Astrocyte (in vitro differentiated cells and primary cell): ENCODE data around the gene GTF2IRD1.
"Not testable (repeated sequence)": the region's sequence is repeated elsewhere in the genome, so short reads cannot be mapped to it uniquely, and the experiment has no call there.

ENCODE experiments used
- EZH2 ChIP-seq: IDR thresholded peaks from 2 replicates; pipeline ENCODE4 v1.6.1; 2012; ENCODE audit warnings: mild to moderate bottlenecking, low read length, inconsistent platforms; ENCODE audit not compliant: insufficient read depth
- TF ChIP-seq, protein P1 (sequence below): IDR thresholded peaks from 2 replicates; pipeline ENCODE4 v1.5.1; 2011; ENCODE audit warnings: low read depth, mild to moderate bottlenecking, inconsistent platforms, low read length, moderate library complexity; ENCODE audit not compliant: insufficient read depth

- TF ChIP-seq, protein P1, sequence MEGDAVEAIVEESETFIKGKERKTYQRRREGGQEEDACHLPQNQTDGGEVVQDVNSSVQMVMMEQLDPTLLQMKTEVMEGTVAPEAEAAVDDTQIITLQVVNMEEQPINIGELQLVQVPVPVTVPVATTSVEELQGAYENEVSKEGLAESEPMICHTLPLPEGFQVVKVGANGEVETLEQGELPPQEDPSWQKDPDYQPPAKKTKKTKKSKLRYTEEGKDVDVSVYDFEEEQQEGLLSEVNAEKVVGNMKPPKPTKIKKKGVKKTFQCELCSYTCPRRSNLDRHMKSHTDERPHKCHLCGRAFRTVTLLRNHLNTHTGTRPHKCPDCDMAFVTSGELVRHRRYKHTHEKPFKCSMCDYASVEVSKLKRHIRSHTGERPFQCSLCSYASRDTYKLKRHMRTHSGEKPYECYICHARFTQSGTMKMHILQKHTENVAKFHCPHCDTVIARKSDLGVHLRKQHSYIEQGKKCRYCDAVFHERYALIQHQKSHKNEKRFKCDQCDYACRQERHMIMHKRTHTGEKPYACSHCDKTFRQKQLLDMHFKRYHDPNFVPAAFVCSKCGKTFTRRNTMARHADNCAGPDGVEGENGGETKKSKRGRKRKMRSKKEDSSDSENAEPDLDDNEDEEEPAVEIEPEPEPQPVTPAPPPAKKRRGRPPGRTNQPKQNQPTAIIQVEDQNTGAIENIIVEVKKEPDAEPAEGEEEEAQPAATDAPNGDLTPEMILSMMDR: not testable (repeated sequence)
- TF ChIP-seq EZH2: not testable (repeated sequence)
These were observed 99.9 kb downstream of the GTF2IRD1 start for GRCh38 chr7:74553596-74554012.
